IMR-90 (cell line): ENCODE results near the gene IFI27L1. TPM values are rescaled to one million over a fixed set of nuclear protein-coding genes. Genes with fewer than 3 reads are reported as not detected.

Experiments
- ATAC-seq: fragments of 200-7000 bp; cut with Tn5 transposase; 2 replicates; pipeline ENCODE4 v1.9.1; 2020; ENCODE audit warnings: low read depth, mild to moderate bottlenecking, moderate library complexity
- BruUV-seq: library from RNA; stranded (reverse); fragments of 400-500 nt; replicated peaks from 2 replicates; lab custom pipeline; 2021; lab: Mats Ljungman, UMichigan
- CTCF ChIA-PET: fragments of 300-600 bp; formaldehyde crosslinking; extraction: SDS; loops from one replicate; lab custom pipeline; 2021; ENCODE audit warnings: antibody characterized with exemption; lab: Yijun Ruan, JAX
- POLR2A ChIA-PET: fragments of 300-600 bp; sonication (Branson Sonifier 250); formaldehyde crosslinking; loops from one replicate; lab custom pipeline; 2022; ENCODE audit warnings: antibody characterized with exemption; ENCODE audit not compliant: unreplicated experiment; lab: Charles Lee
- DNase-seq: peaks from one replicate; pipeline ENCODE4 v3.0.0; 2013
- H2AFZ ChIP-seq: replicated peaks from 2 replicates; pipeline ENCODE3; 2013; ENCODE audit warnings: low read length, mild to moderate bottlenecking; ENCODE audit not compliant: poor library complexity
- H2AK5ac ChIP-seq: 2 replicates; pipeline ENCODE4 v1.6.1; 2013; ENCODE audit warnings: low read depth, low read length, inconsistent platforms
- H2AK9ac ChIP-seq: replicated peaks from 2 replicates; pipeline ENCODE3; 2013; ENCODE audit warnings: mild to moderate bottlenecking, low read depth, low read length, moderate library complexity; ENCODE audit not compliant: poor library complexity
- H2BK120ac ChIP-seq: 2 replicates; pipeline ENCODE4 v1.6.1; 2013; ENCODE audit warnings: low read depth, low read length, inconsistent platforms
- H2BK15ac ChIP-seq: 3 replicates; pipeline ENCODE4 v1.6.1; 2013; ENCODE audit warnings: low read depth, low read length, inconsistent platforms
- H2BK20ac ChIP-seq: 2 replicates; pipeline ENCODE4 v1.6.1; 2013; ENCODE audit warnings: low read depth, mild to moderate bottlenecking, inconsistent platforms, low read length, moderate library complexity
- H2BK5ac ChIP-seq: 2 replicates; pipeline ENCODE4 v1.6.1; 2013; ENCODE audit warnings: mild to moderate bottlenecking, low read depth, low read length, inconsistent platforms; ENCODE audit not compliant: poor library complexity, severe bottlenecking
- H3K14ac ChIP-seq: replicated peaks from 2 replicates; pipeline ENCODE4 v1.6.1; 2013; ENCODE audit warnings: low read depth, low read length, inconsistent platforms
- H3K18ac ChIP-seq: 2 replicates; pipeline ENCODE4 v1.6.1; 2013; ENCODE audit warnings: low read depth, low read length, control low read depth
- H3K23ac ChIP-seq: 2 replicates; pipeline ENCODE4 v1.6.1; 2013; ENCODE audit warnings: low read depth, low read length, inconsistent platforms
- H3K27ac ChIP-seq: 2 replicates; pipeline ENCODE4 v1.5.1; 2013; ENCODE audit warnings: mild to moderate bottlenecking, control low read depth, low read length; ENCODE audit not compliant: insufficient read depth
- H3K27me3 ChIP-seq: 2 replicates; pipeline ENCODE4 v1.6.1; 2013; ENCODE audit warnings: low read length; ENCODE audit not compliant: control insufficient read depth, insufficient read depth
- H3K36me3 ChIP-seq: 2 replicates; pipeline ENCODE4 v1.6.1; 2013; ENCODE audit warnings: low read length, mixed read lengths; ENCODE audit not compliant: control insufficient read depth, insufficient read depth
- H3K4ac ChIP-seq: 2 replicates; pipeline ENCODE4 v1.6.1; 2013; ENCODE audit warnings: low read depth, low read length, inconsistent platforms
- H3K4me1 ChIP-seq: 2 replicates; pipeline ENCODE4 v1.6.1; 2013; ENCODE audit warnings: low read length, mixed read lengths; ENCODE audit not compliant: control insufficient read depth, insufficient read depth
- H3K4me2 ChIP-seq: 2 replicates; pipeline ENCODE4 v1.6.1; 2013; ENCODE audit warnings: low read depth, mild to moderate bottlenecking, control low read depth, low read length, moderate library complexity
- H3K4me3 ChIP-seq: 2 replicates; pipeline ENCODE4 v1.5.1; 2013; ENCODE audit warnings: low read depth, mild to moderate bottlenecking, control low read depth, low read length, moderate library complexity; ENCODE audit not compliant: insufficient read depth
- H3K56ac ChIP-seq: 2 replicates; pipeline ENCODE4 v1.6.1; 2013; ENCODE audit warnings: low read length, inconsistent platforms; ENCODE audit not compliant: insufficient read depth; ENCODE audit errors: extremely low read depth
- H3K79me1 ChIP-seq, 2 experiments: 2 replicates each; pipeline ENCODE4 v1.6.1; 2013; ENCODE audit warnings: low read length in 2 of 2, inconsistent platforms in 1 of 2, low read depth in 1 of 2
- H3K9ac ChIP-seq: 2 replicates; pipeline ENCODE4 v1.6.1; 2013; ENCODE audit warnings: low read depth, low read length, control low read depth
- H3K9me1 ChIP-seq: 2 replicates; pipeline ENCODE4 v1.6.1; 2013; ENCODE audit warnings: low read length, inconsistent platforms; ENCODE audit not compliant: insufficient read depth
- H3K9me3 ChIP-seq: 2 replicates; pipeline ENCODE4 v1.6.1; 2013; ENCODE audit warnings: low read length; ENCODE audit not compliant: control insufficient read depth, insufficient read depth
- H4K20me1 ChIP-seq: 2 replicates; pipeline ENCODE4 v1.6.1; 2013; ENCODE audit warnings: low read length, inconsistent platforms; ENCODE audit not compliant: insufficient read depth
- H4K5ac ChIP-seq: 2 replicates; pipeline ENCODE4 v1.6.1; 2013; ENCODE audit warnings: mild to moderate bottlenecking, low read depth, low read length, control low read depth
- H4K8ac ChIP-seq, 2 experiments: 2 replicates each; pipeline ENCODE4 v1.6.1; 2013; ENCODE audit warnings: low read depth in 2 of 2, low read length in 2 of 2, control low read depth in 1 of 2, inconsistent platforms in 1 of 2
- H4K91ac ChIP-seq: 2 replicates; pipeline ENCODE4 v1.6.1; 2013; ENCODE audit warnings: low read depth, low read length, inconsistent platforms; ENCODE audit not compliant: insufficient read depth
- BHLHE40 ChIP-seq: fragments of 150-350 bp; IDR thresholded peaks from 2 replicates; pipeline ENCODE4 v1.6.1; 2016; ENCODE audit warnings: mild to moderate bottlenecking, low read depth, low read length
- CEBPB ChIP-seq: IDR thresholded peaks from 2 replicates; pipeline ENCODE4 v1.6.1; 2012; ENCODE audit warnings: low read depth, low read length, improper control_type of control experiment
- CHD1 ChIP-seq: IDR thresholded peaks from 2 replicates; pipeline ENCODE4 v1.6.1; 2012; ENCODE audit warnings: low read depth, low read length, improper control_type of control experiment
- CTCF ChIP-seq: conservative IDR thresholded peaks from 2 replicates; pipeline ENCODE4 v1.5.1; 2012; ENCODE audit warnings: mild to moderate bottlenecking, low read depth, low read length, improper control_type of control experiment
- ELK1 ChIP-seq: fragments of 150-350 bp; IDR thresholded peaks from 2 replicates; pipeline ENCODE4 v1.6.1; 2016; ENCODE audit warnings: low read depth, mild to moderate bottlenecking, low read length, moderate library complexity, borderline replicate concordance
- FOS ChIP-seq: fragments of 150-350 bp; IDR thresholded peaks from 2 replicates; pipeline ENCODE4 v1.6.1; 2016; ENCODE audit warnings: low read depth, low read length
- MAFK ChIP-seq: IDR thresholded peaks from 2 replicates; pipeline ENCODE4 v1.6.1; 2012; ENCODE audit warnings: low read depth, low read length, improper control_type of control experiment
- MAZ ChIP-seq: IDR thresholded peaks from 2 replicates; pipeline ENCODE4 v1.6.1; 2012; ENCODE audit warnings: low read depth, mild to moderate bottlenecking, low read length, improper control_type of control experiment, moderate library complexity, borderline replicate concordance
- MXI1 ChIP-seq: IDR thresholded peaks from 2 replicates; pipeline ENCODE4 v1.6.1; 2012; ENCODE audit warnings: low read depth, mild to moderate bottlenecking, low read length, moderate library complexity, borderline replicate concordance
- NFE2L2 ChIP-seq: fragments of 150-350 bp; IDR thresholded peaks from 2 replicates; pipeline ENCODE4 v1.6.1; 2016; ENCODE audit warnings: low read depth, mild to moderate bottlenecking, low read length
- POLR2A ChIP-seq: IDR thresholded peaks from 2 replicates; pipeline ENCODE4 v1.6.1; 2012; ENCODE audit warnings: mild to moderate bottlenecking, low read depth, low read length
- RAD21 ChIP-seq: IDR thresholded peaks from 2 replicates; pipeline ENCODE4 v1.6.1; 2012; ENCODE audit warnings: low read length, improper control_type of control experiment
- RCOR1 ChIP-seq: IDR thresholded peaks from 2 replicates; pipeline ENCODE4 v1.6.1; 2012; ENCODE audit warnings: mild to moderate bottlenecking, low read length, improper control_type of control experiment; ENCODE audit not compliant: insufficient replicate concordance
- RFX5 ChIP-seq: IDR thresholded peaks from 2 replicates; pipeline ENCODE4 v1.8.0; 2012; ENCODE audit warnings: low read depth, mild to moderate bottlenecking, low read length, moderate library complexity
- SMC3 ChIP-seq: fragments of 150-350 bp; IDR thresholded peaks from 2 replicates; pipeline ENCODE4 v1.6.1; 2016; ENCODE audit warnings: low read depth, mild to moderate bottlenecking, antibody characterized with exemption, low read length, moderate library complexity
- USF2 ChIP-seq: fragments of 150-350 bp; IDR thresholded peaks from 2 replicates; pipeline ENCODE4 v1.6.1; 2017; ENCODE audit warnings: mild to moderate bottlenecking, antibody characterized with exemption, low read length, low read depth
- WGBS, 2 experiments: methylation state at CpG; one replicate each; pipeline versions ENCODE4 v1.1.5 to v1.1.7; 2013; ENCODE audit warnings: missing lambda C conversion rate in 2 of 2; ENCODE audit not compliant: insufficient read length in 1 of 2; ENCODE audit errors: extremely low coverage in 2 of 2; 5-methylcytosine and 5-hydroxymethylcytosine counted together
- dilution Hi-C: fragments of 300-500 bp; cut with HindIII; formaldehyde crosslinking; loops from one replicate; pipeline ENCODE4 v1.14.3; 2018; ENCODE audit warnings: low sequenced_read_pairs; ENCODE audit not compliant: unreplicated experiment
- in situ Hi-C: fragments of 300-500 bp; cut with MboI; formaldehyde crosslinking; loops from 3 replicates; pipeline ENCODE4 v1.14.3; 2019; ENCODE audit warnings: low sequenced_read_pairs, inconsistent platforms, mixed read lengths
- intact Hi-C: fragments of 100-400 bp; cut with micrococcal nuclease; formaldehyde crosslinking; loops from 2 replicates; pipeline ENCODE4 v1.10.0; 2022
- polyA plus RNA-seq, 3 experiments: library from polyadenylated mRNA; depleted of rRNA; stranded (reverse); fragments of >200 nt; gene quantifications; 2 replicates each; pipeline ENCODE4 v1.2.3, GENCODE V29; 2012; ENCODE audit warnings: low replicate concordance in 1 of 3
- total RNA-seq: library from RNA; depleted of rRNA; stranded (reverse); fragments of >200 nt; gene quantifications from 2 replicates; pipeline ENCODE4 v1.2.3, GENCODE V29; 2012

Gene IFI27L1
- total and polyA plus RNA-seq, 2 of the 4 experiments (the other 2 are of a cell fraction), result 13.3 to 24.3 TPM

GRCh38 chr14:94127330-94127729 is 46.2 kb downstream of the IFI27L1 start:
- Histone ChIP-seq H3K27me3 (no peaks in the 10 kb centered on the region), H2BK120ac (no peak overlapping the region), H3K9me3 (no peaks in the 10 kb centered on the region), H3K18ac (no peak overlapping the region), H2BK15ac (no peak overlapping the region), H2AK5ac (no peak overlapping the region), H2BK20ac (no peak overlapping the region), H4K20me1 (no peaks in the 10 kb centered on the region), H2AFZ (no peak overlapping the region), H2AK9ac (no peak overlapping the region), H3K9me1 (peaks cover 5% of the 10 kb centered on the region; the same call in 1 of the 2 replicates), H3K36me3 (peaks cover 12% of the 10 kb centered on the region), H3K4me2 (no peak overlapping the region), H4K5ac (no peak overlapping the region), H3K4me1 (peaks cover 5% of the 10 kb centered on the region), H4K8ac (no peak overlapping the region), H3K79me1 (peaks cover 0 to 14% of the 10 kb centered on the region in 2 experiments; a peak in 1 of 4 replicates), H3K27ac (no peak overlapping the region), H3K56ac (no peak overlapping the region), H4K91ac (no peak overlapping the region), H3K4me3 (no peak overlapping the region), H3K4ac (no peak overlapping the region), H2BK5ac (no peak overlapping the region), H3K9ac (no peak overlapping the region), H3K23ac (no peak overlapping the region), H3K14ac (no peak overlapping the region)
- POLR2A ChIA-PET, result no interaction called here
- ATAC-seq, result no peak
- intact Hi-C loops (no loop called here), dilution Hi-C loops (no loop called here), in situ Hi-C loops (no loop called here)
- no CpG with 5 or more reads among the region's 6 CpGs for WGBS, 2 experiments
- no TSS peak for BruUV-seq
- no peak for TF ChIP-seq FOS
- no peak for TF ChIP-seq BHLHE40
- TF ChIP-seq NFE2L2, result no peak
- TF ChIP-seq CHD1, result no peak
- TF ChIP-seq ELK1, result no peak
- no peak for TF ChIP-seq MAZ
- TF ChIP-seq RAD21, result no peak
- TF ChIP-seq RFX5, result no peak
- TF ChIP-seq MAFK, result no peak
- TF ChIP-seq CEBPB, result no peak
- no peak for TF ChIP-seq MXI1
- TF ChIP-seq POLR2A, result no peak
- no peak for TF ChIP-seq CTCF
- TF ChIP-seq SMC3, result no peak
- TF ChIP-seq RCOR1, result no peak
- no peak for TF ChIP-seq USF2
- CTCF ChIA-PET, result no interaction called here
- DNase-seq, result no peak
